Erythroblast (primary cell): ENCODE data around the gene MYO16.

Experiments
- GATA1 ChIP-seq: IDR thresholded peaks from 2 replicates; pipeline ENCODE4 v1.6.1; 2011; ENCODE audit warnings: low read depth, mild to moderate bottlenecking, control low read depth, low read length, moderate library complexity
- POLR2A ChIP-seq: IDR thresholded peaks from 2 replicates; pipeline ENCODE4 v1.6.1; 2011; ENCODE audit warnings: mild to moderate bottlenecking, low read length

DNA sequence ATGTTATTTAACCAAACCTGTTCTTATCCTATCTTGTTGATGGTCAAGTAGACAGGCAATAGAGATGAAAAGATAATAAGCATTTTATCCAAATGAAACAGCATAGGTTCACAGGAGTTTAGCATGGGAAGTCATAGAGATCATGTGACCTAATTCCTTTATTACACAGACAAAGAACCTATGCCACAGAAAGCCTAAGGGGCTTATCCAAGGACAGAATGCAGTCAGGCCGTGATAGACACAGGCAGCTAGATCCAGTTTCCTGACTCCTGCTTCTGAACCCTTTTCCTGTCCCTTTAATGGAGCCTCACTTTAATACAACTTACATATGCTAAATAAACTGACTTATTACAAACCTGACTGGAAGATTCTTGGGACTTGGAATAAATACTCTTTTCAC, 624.9 kb downstream of the MYO16 start:
- no peak for TF ChIP-seq POLR2A
- no peak for TF ChIP-seq GATA1
